NCI-H128 (cell line): ENCODE measurements around the gene SUMO4.
A peak's percentile ranks its signal among the peaks of the same experiment; 100 is the strongest.
"Not testable (repeated sequence)": the region's sequence is repeated elsewhere in the genome, so short reads cannot be mapped to it uniquely, and the experiment has no call there.

Experiments
- DNase-seq: peaks from one replicate; lab custom pipeline; 2025; ENCODE audit not compliant: unreplicated experiment; lab: John Stamatoyannopoulos, UW

SUMO4 gene

GRCh38 chr6:149431905-149432775 is 32.1 kb downstream of the SUMO4 start:
- DNase-seq: peak; percentile 74

DNA sequence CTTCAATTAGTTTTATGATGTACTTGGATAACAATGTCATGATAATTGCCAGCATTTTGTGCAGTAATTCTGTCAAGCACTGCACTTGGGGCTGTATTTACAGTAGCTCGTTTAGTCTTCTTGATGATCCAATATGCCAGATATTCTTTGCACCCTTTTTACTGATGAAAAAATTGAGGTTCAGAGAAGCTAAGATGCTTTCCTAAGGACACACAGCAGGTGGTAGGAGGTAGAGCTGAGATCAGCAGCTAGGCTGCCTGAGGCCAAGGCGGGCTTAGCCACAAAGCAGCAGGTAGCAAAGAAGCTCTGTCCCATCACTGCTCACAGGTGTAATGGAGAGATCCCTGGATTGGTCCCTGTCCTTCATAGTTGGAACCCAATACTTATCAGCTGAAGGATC is 33.3 kb downstream of the SUMO4 start:
- DNase-seq: no peak

DNA sequence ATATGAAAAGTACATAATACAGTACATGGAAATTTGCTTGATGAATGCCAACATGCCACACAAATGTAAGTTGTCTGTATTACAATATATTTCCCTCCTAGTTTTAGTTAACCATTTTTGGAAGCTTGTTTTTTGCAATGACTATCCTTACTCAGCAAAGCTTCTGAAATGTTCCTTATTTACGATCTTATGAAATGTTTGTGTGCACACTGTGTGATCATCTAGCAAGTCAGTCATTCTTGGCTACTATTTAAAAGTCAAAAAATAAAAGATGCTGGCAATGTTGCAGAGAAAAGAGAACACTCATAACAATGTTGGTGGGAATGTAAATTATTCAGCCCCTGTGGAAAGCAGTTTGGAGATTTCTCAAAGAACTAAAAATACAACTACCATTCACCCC is 33.8 kb downstream of the SUMO4 start:
- DNase-seq: no peak

- DNase-seq: no peak
Observed at GRCh38 chr6:149435919-149436586, 36.0 kb downstream of the SUMO4 start.

DNA sequence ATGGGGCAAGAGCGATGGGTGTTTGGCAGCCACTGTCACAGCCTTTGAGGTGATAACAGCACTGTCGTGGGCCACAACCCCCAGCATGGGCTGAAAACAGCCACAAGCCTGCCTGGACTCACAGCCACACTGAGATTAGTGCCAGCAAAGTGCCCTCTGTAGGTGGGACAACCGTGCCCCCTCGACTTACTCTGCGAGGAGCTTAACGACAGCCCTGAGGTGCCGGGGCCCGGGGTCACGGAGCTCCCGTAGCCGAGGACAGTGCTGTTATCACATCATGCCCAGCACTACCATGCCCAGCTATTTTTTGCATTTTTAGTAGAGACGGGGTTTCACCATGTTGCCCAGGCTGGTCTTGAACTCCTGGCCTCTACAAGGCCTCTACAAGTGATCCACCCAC is 36.6 kb downstream of the SUMO4 start:
- no peak for DNase-seq

GRCh38 chr6:149437212-149437611 is 37.1 kb downstream of the SUMO4 start:
- no peak for DNase-seq

DNA sequence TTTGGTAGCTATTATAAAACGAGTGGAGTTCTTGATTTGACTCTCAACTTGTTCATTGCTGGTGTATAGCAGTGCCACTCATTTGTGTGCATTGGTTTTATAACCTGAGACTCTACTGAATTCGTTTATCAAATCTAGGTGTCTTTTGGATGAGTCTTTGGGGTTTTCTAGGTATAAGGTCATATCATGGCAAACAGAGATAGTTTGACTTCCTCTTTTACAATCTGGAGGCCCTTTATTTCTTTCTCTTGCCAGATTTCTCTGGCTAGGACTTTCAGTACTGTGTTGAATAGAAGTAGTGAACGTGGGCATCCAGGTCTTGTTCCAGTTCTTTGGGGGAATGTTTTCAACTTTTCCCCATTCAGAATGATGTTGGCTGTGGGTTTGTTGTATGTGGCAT is 38.8 kb downstream of the SUMO4 start:
- no peak for DNase-seq

- no peak for DNase-seq
Observed at GRCh38 chr6:149439626-149440025, 39.6 kb downstream of the SUMO4 start.

DNA sequence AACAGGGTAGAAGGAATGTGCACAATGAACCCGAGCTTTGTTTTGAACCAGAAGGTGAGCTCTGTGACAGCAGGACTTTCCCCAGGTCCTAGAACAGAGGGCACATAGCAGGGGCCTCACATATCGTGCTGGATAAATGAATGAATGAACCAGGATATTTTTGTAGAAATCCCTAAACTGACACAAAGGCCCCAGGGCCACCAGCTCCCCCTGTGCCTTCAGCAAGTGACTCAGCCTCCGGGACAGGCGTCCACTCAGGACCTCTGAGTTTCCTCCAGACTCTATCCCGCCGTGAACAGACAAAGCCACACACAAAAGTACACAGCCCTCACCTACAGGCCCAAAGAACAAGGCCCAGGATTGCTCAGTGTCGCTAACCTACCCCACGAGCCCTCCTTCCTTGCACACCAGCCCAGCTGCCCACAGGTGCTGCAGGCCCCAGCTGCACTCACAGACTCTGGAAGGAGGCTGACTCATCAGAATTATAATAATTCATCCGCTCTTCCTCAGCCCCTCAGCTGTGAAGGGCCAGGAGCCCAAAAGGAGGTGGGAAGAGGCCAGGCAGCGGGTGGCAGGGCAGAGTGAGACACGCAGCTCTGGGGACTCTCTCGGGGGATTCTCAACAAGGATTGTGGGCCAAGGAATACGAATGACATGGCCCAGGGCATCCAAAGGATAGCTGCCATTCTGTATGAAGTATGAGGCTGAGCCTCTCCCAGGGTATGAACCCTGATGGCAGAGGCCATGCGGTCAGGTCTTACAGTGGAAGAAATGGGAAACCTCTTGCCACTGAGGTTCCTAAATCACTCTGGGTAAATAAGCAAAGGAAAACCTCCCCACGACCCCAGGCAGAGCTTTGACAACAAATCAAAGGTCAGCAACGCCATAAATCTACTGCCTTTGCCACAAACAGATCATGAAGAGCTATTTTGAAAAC is 40.9 kb downstream of the SUMO4 start:
- DNase-seq: no peak

DNA sequence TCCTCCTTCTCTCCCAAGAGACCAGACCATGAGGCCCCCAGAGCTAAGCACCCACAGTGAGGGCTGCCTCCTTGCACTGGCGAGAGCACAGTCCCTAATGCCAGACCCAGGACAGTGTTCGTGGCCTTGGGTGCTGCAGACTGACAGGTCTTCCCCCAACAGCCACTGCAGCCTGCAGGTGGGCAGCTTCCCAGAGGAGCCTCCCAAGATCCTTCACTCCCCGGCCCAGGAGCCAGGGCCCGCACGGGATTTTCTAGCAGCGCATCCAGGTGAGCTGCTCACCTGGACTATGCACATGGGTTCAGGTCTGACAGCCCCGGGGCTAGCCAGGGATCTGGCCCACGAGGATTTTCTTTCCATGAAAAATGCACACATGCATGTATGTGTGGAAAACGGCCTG is 41.7 kb downstream of the SUMO4 start:
- no peak for DNase-seq

DNA sequence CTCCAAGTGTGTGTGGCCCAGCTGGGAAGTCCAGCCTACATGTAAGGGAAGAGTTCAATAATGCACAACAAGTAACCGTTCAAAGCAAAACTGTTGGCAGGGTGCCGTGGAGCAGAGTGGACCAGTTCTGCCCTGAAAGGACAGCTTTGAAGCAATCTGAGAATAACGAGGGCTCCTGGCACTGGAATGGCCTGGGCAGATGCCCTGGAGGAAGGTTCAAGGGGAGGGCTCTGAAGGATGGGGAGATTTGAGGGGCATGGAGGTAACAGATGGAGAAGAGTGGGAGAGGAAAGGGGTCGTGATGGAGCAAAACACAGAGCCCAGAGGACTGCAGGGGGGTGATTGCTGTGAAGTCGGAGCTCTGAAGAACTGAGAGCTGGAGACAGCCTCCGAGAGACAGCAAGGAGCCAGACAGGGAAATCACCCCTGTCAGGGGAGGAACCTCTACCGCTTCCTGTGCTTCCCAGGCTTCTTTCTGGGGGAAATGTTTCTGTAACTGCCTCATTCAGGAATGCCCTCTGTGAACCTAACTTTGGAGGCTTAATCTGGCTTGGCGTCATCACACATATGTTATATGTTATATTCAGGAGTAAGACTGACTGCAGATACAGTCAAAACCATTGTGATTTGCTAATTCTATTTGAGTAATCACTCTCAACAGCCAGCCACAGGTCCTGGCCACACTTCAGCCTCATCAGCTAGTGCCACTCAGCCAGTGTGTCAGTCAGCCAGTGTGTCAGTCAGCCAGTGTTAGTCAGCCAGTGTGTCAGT is 43.5 kb downstream of the SUMO4 start:
- DNase-seq: no peak

DNA sequence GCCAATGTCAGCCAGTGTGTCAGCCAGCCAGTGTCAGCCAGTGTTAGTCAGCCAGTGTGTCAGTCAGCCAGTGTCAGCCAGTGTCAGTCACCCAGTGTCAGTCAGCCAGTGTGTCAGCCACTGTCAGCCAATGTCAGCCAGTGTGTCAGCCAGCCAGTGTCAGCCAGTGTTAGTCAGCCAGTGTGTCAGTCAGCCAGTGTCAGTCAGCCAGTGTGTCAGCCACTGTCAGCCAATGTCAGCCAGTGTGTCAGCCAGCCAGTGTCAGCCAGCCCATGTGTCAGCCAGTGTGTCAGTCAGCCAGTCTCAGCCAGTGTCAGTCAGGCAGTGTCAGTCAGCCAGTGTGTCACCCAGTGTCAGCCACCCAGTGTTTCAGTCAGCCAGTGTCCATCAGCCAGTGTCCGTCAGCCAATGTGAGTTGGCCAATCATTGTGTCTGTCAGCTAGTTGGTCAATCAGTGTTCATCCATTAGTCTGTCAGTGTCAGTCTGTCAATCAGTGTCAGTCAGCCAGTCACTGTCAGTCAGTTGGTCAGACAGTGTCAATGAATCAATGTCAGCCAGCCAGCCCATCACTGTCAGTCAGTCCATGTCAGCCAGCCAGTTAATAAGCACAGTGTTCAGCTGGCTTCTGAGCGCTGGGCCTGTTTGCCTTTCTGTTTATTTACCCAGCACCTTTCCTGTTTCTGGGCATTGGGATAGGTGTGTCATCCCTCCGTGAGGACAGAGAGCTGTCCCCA is 44.5 kb downstream of the SUMO4 start:
- not testable (repeated sequence) for DNase-seq

DNA sequence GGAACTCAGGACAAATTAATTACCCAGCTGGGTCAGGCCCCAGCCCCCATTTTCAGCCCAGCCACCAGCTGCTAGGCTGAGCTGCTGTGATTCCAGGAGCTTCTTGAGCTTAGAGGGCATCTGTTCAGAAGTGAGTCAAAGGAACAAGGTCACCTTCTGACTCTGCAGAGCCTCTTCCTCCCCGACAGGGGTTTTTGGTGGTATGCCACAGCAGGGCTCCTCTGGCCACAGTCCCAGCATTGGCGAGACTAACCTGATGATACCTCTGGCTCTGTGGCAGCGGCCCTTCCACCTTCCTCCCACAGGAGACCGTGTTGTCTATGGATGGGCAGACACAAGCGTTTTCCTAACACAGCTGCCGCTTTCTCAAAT is 45.0 kb downstream of the SUMO4 start:
- no peak for DNase-seq

DNA sequence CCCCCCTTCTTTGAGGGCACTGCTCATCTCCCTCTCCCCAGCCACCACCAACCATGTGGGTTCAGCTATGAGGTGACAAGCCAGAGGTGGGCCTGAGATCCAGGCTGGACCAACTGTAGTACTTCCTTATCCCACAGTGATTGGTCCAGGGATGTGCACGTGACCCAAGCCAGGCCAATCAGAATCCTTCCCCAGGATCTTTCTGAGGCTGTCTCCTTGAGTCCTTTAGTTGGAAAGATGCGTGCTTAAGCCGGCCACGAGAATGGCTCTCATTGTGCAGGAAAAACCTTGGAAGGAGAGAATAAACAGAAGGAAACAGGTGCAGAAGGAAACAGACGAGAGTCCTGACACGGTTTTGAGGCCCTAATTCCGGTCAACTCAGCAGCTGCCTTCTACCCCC is 45.5 kb downstream of the SUMO4 start:
- no peak for DNase-seq

DNA sequence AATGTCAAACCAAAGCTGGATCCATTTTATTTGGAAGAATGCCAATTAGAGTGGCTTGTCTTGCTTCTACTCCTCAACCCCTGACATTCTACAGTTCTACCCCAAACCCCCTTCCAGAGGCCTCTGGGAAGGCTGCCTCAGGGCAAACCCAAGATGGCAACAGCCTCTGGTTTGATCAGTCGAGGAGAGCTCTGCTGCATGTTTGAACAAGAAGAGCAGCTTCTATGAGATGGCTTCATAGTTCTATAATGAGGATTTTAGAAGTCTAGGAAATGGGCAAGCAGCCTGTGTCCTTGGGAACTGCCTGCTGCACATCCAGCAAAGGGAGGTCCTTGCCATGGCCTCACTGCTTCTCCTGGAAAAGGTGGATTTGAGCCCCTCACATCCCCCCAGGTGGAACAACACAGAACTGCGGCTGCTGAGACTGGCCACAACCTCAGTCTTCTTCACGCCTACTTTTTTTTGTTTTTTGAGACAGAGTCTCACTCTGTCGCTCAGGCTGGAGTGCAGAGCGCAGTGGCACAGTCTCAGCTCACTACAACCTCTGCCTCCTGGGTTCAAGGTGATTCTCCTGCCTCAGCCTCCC is 46.8 kb downstream of the SUMO4 start:
- DNase-seq: no peak

DNA sequence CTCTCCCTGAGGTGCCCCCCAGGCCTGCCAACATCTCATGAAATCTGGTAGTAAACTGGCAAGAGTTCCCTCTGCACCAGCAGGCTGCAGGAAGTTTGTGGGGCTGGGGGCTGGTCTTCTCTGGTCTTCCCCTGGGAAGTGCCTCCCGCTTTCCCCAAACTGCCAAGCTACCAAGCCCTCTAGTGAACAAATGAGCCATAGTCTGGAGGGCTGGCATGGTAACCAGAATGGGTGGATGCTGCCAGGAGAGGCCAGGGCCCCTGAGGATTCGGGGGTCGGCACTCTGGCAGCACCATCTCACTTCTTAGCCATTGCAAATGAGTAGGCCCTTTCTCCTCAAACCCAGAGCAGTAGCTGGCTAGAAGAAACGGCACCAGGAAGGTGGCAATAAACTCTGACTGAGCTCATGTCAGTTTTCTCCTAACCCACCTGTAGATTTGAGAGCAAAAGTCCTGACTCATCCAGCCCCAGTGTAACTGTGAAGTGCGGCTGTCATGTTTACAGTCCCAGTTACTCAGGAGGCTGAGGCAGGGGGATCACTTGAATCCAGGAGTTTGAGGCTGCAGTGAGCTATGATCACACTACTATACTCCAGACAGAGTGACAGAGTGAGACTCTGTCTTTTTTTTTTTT is 48.9 kb downstream of the SUMO4 start:
- DNase-seq: no peak

DNA sequence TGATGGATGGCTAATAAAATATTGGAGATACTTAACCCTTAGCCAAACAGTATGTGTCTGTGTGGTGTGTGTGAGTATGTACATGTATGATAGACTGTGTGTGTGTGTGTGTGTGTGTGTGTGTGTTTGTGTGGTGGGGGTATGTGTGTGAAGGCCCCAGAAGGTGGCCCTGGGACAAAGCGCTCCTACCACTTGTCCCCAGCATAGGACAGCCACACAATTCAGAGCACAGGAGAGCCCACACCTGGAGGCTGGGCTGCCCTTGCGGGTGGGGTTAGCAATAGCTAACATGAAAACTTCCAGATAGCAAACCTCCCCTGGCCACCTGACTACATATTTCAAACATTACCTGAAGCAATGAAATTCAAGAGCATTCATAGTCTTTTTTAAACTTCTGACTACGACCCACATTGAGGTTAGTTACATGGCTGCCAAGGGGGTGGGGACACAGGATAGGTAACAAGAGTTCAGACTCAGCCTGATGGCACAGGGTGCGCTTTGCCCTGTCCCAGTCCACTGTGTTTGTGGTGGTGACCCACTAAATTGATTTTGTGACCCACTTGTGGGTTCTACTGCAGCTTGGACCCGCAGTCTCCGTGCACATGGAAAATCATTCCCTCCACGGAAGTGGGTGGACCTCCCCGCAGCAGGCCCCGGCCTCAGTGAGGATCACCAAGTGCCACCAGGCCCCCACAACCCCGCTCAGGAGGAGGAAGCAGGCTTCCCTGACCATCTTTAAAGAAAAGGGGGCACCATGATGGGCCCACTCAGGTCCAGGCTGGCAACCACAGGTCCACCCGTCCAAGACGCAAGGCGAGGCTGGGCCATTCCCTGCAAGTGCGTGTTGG is 50.0 kb downstream of the SUMO4 start:
- DNase-seq: no peak
